GM21528 (cell line): ENCODE data around the gene ACTC1.
"Not testable (repeated sequence)": the region's sequence is repeated elsewhere in the genome, so short reads cannot be mapped to it uniquely, and the experiment has no call there.

ENCODE experiments used
- ATAC-seq: cut with Tn5 transposase; IDR thresholded peaks from one replicate; pipeline ENCODE4 v1.9.1; 2021; ENCODE audit warnings: mild to moderate bottlenecking, moderate library complexity; ENCODE audit not compliant: unreplicated experiment, low FRiP score

ACTC1 gene

DNA sequence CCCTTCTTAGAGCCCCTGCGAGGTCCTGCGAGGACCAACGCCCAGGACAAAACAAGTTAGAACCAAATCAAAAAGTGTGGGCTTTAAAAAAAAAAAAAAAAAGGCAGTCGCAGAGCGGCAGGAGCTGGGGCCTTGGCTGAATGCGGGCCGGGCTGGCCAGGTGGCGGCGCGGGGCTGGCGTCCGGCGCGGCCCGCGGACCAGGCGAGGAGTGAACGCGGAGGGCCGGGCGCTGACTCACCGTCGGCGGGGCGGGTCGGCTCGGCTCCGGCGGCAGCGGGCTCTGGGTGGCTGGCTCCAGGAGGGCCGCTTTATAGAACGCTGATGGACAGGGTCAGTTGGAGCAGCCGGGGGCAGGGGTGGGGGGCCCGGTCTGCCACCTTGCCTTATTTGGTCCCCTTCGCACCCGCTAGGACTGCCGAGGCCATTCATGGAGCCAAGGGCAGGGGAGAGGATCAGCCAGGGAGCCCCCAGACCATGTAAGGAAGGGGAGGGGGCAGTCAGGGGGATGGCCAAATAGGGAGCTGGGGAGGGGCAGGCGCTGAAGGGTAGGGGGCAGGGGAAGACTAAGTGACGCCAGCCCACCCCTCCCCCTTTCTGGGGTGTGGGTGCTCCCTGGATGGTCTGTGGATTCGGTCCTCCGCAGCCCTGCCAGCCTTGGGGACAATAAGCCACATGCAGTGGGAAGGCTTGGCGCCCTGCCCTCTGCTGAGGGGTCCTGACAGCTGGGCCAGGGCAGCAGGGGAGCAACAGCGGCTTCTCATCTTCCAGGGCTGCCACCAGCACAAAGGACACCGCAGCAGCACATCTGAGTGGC, at the start of gene ACTC1:
ACTC1 (minus strand) TSS at position 283 of the 815 bp plus-strand sequence. CDS start 741 bp downstream, outside the sequence.
- ATAC-seq = no peak

DNA sequence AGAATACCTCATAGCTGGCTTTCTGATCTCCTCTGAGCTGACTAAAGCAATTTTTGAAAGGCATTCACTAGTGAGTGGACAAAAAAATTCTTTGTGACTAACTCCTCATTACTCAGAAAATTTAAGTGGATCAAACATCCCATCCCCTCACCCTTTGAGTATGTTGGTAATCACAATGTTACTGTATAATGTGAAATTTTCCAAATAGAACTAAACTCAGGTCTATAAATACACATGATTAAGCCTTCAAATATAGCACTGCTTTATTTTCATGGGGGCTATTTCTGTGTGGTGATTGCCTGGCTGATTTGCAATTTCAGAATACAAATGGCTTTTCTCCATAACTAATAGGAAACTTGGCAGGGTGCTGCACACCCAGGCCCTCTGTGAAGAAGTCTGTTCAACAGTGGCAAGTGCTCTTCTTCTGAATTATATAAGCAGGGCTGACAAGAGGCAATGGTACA, 45.9 kb upstream of the ACTC1 start:
- no peak for ATAC-seq

DNA sequence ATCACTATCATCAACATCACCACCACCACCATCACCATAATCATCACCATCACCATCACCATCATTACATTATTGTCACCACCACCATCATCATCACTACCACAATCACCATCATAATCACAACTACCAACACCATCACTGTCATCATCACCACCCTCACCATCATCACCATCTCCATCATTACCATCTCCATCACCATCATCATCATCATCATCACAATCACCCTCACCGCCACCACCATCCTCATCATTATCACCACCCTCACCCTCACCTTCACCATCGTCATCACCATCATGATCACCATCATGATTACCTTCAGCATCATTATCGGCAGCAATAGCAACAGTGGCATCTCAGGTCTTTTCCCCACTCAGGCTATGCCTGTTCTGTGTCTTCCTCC, 42.9 kb upstream of the ACTC1 start:
- ATAC-seq = no peak

DNA sequence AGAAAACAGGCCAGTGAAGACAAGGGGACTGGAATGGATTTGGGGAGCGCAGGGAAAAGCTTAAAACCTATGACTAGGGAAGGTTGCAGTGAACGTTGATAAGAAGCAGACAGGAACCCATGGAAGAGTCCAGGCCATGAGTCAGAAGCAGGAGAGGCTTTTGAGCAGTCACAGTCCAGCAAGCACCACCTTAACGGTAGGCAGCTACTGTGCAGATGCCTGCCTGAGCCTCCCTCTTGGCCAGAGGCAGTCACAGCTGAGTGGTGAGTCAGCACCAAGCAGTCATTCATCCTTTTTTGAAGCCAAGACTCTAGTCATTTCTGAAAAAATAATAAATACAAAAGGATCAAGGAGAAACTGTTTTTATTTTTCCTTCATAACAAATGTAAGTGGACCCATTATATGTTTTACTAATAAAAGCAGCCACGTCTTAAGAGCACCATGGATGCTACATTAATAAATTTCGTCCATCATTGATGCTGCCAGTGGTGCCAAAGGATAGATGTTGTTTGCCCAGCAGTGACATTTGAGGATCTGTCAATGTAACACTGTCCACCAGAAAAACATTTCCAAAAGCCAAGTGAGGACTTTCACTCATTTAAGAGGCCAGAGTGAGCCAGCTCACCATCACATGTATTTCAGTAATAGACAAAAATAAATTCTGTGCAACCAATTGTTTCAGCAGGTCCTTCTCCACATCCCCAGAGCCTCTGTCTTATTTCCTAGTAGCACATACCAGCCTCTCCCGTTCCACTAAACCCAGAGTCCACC, 42.1 kb upstream of the ACTC1 start:
- ATAC-seq = no peak

DNA sequence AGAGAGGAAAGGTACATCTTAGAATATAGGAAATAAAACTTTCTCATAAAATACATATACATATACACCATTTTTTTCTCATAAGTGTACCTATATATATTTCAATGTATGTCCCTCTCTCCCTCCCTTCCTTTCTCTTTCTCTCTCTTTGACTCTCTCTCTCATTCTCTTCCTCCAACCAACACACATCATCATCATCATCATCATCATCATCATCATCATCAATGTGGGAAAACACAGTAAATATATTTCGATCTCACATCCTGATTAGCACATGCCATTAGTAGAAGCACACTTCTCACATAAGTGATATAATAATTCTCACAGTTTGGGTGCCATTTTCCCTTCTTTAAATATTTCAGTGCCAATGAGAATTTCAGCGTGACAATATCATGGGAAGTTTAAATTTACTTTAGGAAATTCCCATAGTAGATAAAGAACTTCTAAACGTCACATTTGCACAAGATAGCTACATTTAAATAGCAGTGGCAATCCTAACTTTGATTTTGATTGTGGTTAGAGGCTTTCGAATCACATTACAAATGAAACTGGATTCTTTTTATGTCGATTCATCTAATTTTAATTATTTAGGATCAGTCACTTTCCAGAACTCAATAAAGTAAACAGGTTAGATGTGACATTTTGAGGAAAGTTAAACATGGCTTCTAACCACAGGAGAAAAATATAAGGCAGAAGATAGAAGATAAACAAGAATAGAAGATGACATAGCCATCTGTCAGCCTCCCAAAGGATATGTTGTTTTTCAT, 33.0 kb upstream of the ACTC1 start:
- ATAC-seq = no peak

DNA sequence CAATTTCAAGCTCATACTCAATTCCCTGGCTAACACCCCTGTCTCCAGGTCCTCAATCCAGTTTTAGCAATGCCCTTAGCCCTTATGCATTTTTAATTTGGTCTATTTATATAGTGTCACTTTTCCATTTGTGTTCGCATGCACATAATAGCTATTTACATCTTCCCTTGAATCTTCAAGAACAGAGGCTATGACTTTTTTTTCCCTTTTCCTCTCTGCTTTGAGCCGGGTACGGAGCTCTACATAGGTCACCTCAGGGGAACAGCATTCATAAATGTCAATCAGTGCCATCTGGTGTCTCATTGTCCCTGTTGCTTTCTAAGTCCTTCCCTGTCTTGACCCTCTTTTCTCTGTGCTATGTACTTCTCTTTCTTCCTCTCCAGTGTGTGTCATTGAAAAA, 26.5 kb upstream of the ACTC1 start:
- ATAC-seq = no peak

DNA sequence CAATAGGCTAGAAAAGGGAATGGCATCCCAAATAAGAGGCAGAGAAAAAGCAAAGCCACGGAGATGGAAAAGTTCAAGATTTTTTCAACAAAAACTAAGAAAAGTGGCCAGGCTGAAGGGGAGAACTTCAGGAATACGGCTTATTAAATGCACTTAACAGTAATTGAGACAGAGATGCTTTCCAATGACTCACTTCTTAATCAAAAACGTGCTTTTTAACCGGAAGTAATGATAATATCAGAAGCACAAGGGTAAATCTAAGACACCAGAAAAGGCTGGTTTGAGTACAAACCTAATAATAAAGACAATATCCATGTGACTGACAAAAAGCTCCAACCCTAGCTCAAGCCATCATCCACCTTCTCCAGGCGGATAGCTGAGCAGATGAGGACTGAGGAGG, 24.8 kb upstream of the ACTC1 start:
- no peak for ATAC-seq

DNA sequence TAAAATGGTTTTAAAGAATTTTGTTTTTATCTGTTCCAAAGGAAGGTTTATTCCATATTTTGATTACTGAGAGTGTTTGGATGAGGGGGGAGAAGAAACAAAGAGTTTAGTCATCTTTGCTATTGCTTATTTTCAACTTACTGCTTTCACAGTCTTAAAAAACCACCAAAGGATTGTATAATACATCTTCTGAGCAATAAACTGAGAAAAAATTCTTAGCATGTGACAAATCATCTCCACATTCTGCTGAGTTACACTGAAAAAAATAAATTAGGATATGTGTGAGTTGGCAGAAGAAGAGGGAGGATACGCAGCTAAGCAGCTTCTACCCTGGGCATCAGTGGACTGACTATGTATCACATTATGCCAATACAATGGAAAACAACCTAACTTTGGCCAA, 23.2 kb upstream of the ACTC1 start:
- ATAC-seq = no peak

DNA sequence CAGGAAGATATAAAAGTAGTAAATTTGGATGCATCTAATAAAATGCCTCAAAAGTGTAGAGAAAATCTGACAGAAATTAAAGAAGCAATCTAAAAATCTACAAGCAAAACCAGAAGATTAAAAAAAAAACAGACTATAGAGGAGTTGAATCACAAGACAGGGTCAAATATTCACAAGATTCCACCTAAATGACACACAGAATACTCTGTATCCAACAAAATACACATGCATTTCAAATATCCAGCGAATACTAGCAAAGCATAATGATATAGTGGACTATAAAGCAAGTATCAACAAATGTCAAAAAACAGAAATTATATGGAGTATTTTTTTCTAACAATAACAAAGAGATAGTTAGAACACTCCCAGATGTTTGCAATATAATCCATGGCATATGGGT, 20.5 kb upstream of the ACTC1 start:
- ATAC-seq = no peak

DNA sequence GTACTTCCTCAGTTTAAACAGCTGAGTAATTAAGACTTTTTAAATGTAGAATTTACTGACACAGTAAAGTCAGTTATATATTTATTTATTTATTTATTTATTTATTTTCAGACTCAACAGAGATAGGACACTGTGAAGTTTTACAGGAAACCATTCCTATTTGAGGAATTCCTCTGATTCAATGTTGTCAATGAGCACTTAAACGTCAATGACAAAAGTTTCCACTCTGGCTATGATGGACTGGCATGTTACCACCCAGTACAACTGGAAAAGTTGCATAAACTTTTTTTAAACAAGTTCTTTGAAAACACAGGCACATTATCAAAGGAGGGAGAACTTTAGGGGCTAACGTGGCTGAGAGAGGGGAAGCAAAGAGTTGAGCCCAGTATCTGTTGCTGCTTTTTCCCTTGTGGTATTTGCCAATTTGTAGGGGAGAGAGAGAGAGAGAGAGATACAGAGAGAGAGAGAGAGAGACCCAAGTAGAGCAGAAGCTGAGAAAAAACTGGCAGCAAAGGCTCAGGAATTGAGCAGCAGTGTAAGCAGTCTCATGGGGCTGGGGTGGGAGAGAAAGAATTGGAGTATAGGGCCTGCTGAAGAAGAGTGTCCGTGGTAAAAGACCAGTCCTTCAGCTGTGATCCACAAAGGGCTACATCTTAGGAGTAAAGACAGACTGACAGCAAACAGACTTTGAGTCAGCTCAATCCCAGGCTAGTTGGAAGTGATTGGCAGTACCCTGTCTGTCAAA, 18.3 kb upstream of the ACTC1 start:
- ATAC-seq = no peak

DNA sequence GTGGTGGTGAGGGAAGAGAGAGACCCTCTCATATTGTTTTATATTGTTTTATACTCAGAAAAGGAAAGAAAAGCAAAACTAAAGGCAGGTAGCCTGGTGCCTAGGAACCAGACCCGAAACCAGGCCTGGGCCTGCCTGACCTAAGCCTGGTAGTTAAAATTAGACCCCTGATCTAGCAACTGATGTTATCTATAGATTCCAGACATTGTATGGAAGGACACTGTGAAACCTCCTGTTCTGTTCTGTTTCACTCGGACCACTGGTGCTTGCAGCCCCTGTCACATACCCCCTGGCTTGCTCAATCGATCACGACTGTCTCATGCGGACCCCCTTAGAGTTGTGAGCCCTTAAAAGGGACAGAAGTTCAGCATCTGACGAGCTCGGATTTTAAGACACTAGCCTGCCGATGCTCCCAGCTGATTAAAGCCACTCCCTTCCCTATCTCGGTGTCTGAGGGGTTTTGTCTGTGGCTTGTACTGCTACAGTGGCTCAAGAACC, 17.6 kb upstream of the ACTC1 start:
- not testable (repeated sequence) for ATAC-seq

DNA sequence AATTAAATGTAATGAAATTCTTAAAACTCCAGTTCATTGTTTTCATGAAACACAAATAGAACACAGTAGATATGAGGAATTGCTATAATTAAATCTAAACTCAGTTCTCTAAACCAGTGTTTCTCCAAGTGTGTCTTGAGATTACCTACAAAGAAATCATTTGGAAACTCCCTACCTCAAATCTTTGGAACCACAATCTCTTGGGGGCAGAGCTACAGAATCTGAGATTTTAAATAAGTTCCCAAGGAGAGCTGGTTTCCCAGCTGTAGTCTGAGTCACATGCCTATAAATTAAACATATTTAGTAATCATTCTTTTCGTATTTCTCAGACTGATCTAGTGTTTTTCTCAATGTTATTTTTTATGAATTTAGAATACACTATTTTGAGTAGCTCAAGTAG, 17.0 kb upstream of the ACTC1 start:
- no peak for ATAC-seq

DNA sequence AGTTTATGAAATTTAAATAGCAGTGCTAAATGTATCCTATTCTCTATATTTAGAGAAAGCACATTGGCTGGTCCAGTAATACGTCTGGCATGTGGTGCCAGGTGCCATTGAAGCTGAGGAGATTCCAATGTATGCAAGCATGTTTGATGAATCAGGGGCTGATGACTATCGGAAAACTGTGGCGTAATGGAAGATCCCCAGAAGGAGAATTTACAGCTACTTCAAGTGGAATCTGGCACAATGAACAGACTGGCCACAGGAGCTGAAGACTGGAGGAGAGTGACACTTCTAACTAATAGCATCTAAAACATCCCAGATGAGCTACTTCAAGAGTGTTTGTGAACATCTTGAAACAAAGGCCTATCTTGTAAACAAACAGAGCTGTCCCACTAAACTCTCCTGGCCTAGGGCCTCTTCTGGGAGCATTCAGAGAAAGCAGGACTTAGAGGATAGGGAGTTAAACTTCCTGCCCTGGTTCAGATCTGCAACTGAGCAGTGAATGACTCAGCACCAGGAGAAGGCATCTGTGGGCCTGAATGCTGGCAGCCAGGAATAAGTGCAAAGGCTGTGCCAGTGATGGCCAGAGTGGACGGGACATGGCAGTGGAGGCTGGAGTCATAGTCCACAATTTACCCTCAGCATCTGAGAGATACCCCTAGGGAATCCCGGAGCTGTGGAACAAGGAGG, 15.2 kb upstream of the ACTC1 start:
- no peak for ATAC-seq

DNA sequence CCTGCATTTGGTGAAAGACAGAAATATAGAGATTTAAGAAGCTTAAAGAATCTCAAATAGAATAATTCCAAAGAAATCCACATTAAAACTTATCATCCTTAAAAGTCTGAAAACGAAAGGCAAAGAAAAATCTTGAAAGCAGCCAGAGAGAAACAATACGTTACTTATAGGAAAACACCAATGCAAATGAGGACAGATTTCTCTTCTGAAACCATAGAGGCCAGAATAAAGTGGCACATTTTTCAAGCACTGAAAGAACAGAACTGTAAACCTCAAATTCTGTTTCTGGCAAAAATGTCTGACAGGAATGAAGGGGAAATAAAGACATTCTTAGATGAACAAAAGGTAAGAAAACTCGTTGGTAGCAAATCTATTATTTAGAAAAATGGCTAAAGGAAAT, 13.8 kb upstream of the ACTC1 start:
- no peak for ATAC-seq

DNA sequence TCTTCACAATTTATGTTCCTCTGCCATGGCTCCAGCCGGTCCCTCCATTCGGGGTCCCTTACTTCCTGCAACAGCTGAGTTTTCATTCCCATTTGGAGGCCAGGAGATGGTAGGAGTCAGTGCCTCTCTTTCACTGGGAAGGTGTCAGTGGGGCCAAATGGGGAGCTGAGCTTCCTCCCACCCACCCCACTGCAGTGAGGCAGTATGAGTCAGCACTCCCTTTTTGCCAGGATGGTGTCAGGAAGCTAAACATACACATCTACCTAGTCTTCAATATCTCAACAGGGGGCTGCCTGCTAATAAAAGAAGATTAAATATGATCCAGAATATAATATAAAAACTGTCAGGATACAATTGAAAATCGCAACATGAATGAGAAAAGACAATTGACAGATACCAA, 12.7 kb upstream of the ACTC1 start:
- no peak for ATAC-seq

DNA sequence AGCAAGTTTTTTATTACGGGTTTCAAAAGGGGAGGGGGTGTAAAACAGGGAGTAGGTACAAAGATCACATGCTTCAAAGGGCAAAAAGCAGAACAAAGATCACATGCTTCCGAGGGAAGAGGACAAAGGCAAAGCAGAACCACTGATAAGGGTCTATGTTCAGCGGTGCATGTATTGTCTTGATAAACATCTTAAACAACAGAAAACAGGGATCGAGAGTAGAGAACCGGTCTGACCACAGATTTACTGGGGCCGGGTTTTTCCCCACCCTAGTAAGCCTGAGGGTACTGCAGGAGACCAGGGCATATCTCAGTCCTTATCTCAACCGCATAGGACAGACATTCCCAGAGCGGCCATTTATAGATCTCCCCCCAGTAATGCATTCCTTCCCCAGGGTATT, 11.9 kb upstream of the ACTC1 start:
- ATAC-seq = not testable (repeated sequence)

DNA sequence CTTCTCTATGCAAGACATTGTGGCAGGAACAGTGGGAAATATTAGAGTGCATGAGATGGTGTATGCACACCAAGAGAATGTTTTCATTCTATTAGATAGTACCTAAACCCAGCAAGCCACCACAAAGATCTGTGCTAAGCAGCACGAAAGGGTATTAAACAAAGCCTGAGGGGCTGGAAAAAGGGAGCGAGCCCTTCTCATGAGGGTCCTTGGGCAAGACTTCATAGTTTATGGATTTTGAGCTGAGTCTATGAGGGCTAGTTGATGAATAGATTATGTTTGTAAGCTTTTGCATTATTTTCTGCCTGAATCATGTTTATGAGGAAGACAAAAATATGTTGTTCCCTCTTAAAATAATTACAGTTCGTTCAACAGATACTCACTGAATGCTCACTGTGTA, 9.4 kb upstream of the ACTC1 start:
- no peak for ATAC-seq

DNA sequence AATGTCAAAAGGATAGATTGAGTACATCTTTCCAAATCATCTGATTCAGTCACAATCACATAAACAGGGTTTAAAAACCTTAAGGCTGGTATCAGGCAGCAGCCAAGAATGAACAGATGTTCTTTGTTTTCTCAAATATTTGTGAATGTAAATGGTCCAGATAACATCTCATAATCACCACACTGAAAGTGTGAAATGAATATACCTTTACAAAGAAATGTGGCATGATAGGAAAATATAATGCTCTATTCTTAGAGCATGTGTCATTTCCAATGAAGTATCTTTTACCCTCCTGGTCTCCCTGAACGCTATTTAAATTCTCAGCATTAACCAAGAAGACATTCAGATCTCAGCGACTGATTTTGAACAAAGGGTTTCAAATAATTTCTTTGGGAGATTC, 8.8 kb upstream of the ACTC1 start:
- ATAC-seq = no peak
